Neural progenitor cell (in vitro differentiated cells): ENCODE results near the gene KRTAP19-7.

Source experiments
- EZH2 ChIP-seq: fragments of 200-600 bp; sonication (generic); IDR thresholded peaks from 2 replicates; pipeline ENCODE4 v1.6.1; 2017; ENCODE audit warnings: antibody characterized with exemption, mild to moderate bottlenecking, moderate library complexity
- TF ChIP-seq, protein P1 (sequence below): fragments of 200-600 bp; sonication (generic); IDR thresholded peaks from 2 replicates; pipeline ENCODE4 v1.5.1; 2017; ENCODE audit warnings: antibody characterized with exemption, mild to moderate bottlenecking

DNA sequence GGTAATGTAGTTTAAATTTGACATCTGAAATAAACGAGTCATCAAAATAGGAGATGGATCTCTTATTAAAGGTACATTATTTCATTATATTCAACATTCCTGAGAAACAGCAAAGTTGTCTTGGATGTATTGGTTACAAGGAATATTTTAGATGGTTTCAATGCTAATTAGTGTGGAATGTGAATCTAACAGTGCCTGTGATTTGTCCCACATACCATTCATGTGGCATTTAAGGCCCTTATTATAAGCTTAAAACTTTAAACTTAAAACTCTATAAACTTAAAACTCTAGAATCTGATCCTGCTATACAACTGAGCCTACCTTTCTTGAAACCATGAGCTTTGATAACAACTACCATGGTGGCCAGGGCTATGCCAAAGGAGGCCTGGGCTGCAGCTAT is 39.7 kb upstream of the KRTAP19-7 start, which contains the start of gene KRTAP22-1:
- TF ChIP-seq, protein P1, sequence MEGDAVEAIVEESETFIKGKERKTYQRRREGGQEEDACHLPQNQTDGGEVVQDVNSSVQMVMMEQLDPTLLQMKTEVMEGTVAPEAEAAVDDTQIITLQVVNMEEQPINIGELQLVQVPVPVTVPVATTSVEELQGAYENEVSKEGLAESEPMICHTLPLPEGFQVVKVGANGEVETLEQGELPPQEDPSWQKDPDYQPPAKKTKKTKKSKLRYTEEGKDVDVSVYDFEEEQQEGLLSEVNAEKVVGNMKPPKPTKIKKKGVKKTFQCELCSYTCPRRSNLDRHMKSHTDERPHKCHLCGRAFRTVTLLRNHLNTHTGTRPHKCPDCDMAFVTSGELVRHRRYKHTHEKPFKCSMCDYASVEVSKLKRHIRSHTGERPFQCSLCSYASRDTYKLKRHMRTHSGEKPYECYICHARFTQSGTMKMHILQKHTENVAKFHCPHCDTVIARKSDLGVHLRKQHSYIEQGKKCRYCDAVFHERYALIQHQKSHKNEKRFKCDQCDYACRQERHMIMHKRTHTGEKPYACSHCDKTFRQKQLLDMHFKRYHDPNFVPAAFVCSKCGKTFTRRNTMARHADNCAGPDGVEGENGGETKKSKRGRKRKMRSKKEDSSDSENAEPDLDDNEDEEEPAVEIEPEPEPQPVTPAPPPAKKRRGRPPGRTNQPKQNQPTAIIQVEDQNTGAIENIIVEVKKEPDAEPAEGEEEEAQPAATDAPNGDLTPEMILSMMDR = no peak
- no peak for TF ChIP-seq EZH2
